DMS153 treated with DMSO at 0.1 percent for 48 hours (cell line): Measurements from ENCODE around the gene VIPR2.
"Not testable (repeated sequence)": the region's sequence is repeated elsewhere in the genome, so short reads cannot be mapped to it uniquely, and the experiment has no call there.

Source experiments
- DNase-seq: peaks from one replicate; lab custom pipeline; 2025; ENCODE audit not compliant: unreplicated experiment; lab: John Stamatoyannopoulos, UW

VIPR2 gene

DNA sequence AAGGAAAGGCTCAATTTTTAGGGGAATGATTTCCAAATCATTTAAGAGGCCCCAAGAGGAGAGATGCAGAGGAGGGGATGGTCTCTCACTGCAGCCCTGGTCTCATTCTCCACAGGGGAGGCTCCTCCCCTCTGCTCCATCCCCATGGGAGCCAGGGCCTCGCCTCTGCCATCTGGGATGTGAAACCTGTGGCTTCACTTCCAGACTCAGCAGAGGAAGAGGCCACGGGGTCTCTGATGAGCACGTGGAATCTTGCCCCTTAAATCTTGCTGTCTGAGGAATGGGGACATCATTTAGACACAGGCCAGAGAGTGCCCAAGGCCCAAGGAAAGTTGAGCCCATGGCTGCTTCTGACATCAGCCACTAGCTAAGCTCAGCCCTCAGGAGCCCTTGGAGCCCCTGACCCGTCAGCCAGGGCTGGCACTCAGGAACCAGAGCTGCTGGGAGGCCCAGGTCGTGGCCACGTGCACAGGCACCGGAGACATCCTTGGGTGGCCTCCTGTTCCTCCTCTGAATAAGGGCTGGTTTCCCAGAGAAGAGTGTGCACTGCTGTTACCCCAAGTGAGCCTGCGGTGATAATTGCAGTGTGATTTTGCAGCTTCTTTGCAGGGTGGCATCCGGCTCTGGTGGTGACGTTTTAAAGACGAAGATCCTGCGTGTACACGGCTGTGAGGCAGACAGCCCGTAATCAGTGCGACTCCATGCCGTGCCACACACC is 50.5 kb downstream of the VIPR2 start:
- DNase-seq = no peak

DNA sequence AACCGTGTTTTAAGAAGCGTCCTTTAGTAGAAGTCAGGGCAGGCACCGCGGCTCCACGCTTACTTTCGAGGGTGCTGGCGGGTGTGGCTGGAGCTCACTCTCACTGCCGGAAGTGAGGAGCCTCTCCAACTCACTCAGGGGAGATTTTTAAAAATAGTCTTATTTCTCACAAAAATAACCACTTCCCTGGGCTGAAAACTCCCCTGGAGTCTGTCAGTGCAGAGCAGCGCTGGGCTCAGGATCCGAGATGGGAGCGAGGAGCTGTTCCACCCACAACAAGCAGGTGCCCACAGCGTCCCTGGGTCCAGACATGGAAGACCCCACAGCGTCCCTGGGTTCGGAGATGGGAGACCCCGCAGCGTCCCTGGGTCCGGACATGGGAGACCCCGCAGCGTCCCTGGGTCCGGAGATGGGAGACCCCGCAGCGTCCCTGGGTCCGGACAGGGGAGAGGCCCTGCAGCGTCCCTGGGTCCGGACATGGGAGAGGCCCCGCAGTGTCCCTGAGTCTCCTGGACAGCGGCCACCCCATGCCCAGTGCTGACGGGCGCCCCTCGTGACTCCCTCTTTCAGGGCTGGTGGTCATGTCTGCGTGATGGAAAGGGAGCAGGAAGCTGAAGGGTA is 51.2 kb downstream of the VIPR2 start:
- DNase-seq = no peak

DNA sequence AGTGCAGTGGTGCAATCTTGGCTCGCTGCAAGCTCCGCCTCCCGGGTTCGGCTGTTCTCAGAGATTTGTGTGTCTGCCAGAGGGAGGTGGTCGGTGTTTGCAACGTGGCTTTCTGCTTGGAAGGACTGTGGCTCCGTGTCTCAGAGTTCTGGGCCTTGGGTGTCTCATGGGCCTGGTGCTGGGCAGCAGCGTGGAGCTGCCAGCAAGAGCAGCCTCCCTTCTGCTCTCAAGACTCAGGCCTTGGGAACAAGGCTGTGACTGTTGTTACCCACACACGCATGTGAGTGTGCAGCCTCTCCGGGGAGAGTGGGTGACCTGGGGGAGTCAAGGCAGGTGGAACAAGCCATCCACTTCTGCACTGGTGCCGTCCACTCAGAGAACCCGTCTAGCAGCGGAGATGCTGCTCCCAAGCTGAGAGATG is 52.0 kb downstream of the VIPR2 start:
- no peak for DNase-seq

DNA sequence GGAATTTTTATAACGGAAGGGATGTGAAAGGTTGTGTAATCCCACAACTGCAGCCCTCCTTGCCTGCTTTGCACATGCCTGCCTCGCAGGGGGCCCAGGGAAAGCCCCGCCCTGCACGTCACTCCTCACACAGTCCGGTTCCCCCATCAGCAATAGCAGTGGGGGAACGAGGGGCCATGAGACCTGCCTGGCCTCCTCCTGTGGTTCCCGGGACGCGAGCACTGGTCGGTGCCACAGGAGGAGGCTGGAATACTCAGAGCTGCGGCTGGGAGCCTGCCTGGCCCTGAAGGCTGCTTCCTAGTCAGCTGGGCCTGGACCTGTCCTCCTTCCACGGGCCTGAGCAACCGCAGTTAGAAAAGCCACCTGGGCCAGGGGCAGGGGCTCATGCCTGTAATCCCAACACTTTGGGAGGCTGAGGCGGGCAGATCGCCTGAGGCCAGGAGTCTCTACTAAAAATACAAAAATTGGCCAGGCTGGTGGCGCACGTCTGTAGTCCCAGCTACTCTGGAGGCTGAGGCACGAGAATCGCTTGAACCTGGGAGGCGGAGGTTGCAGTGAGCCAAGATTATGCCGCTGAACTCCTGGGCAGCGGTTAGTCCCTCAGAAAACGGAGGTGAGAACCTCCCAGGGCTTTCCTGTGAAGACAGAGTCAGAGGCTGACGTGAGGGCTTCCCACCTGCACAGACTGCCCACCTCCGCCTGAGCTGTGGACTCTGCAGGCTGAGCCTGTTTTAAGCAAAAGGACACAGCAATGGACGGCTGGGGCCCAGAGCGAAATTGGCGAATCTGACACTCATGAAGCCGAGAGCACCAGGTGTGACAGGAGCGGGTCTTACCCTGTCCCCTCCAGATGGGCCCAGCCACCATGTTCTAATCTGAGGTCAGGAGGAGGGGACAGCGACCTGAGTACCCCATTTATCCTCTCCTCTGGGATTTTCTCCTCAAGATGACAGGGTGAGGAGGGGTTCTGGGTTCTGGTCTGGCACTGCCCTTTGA is 52.9 kb downstream of the VIPR2 start:
- DNase-seq = no peak

DNA sequence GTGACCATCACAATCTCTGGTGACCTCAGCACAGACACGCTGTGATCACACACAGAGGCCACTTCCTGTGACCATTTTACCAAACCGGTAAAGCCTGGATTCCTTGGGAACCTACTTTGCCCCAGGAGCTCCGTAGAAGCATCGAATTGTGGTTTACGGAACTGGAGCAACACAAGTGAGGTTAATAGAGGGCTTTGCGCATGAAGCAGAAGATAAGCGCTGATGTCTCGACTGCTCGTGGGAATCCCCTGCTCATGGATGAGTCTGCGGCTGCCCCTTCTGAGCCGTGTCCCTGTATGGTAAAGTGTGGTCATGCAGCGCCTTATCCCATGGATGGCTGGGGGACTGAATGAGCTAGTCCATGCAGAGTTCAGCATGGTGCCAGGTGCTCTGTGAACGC is 53.6 kb downstream of the VIPR2 start:
- no peak for DNase-seq

DNA sequence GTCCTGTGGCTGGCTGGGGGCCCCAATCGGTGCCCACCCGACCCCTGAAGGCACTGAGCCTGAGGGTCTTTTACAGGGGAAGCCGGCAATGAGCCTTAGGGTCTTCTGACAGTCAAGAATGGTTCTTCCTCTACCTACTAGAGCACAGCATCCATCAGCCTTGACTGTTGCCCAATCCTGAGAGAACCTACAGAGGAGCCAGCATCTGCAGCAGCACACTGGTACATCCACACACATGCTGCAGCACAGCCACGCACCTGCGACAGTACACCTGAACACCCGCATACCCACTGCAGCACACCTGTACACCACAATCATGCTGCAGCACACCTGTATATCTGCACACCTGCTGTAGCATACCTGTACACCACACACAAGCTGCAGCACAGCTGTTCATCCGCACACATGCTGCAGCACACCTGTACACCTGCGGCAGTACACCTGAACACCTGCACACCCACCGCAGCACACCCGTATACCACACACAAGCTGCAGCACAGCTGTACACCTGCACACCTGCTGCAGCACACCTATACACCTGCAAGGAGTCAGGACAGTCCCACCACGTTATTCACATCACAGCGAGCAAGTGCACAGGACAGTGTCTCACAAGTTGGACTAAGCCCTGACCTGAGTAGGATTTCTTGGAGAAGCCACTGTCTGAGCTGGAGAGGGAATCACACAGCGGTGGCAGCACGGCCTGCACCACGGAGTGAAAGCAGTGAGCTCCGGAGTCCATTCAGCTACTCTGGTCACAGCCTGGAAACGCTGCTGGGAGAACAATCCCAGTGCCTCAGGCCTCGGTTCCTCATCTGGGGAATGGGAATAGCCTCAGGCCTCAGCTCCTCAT is 56.4 kb downstream of the VIPR2 start:
- DNase-seq = no peak

DNA sequence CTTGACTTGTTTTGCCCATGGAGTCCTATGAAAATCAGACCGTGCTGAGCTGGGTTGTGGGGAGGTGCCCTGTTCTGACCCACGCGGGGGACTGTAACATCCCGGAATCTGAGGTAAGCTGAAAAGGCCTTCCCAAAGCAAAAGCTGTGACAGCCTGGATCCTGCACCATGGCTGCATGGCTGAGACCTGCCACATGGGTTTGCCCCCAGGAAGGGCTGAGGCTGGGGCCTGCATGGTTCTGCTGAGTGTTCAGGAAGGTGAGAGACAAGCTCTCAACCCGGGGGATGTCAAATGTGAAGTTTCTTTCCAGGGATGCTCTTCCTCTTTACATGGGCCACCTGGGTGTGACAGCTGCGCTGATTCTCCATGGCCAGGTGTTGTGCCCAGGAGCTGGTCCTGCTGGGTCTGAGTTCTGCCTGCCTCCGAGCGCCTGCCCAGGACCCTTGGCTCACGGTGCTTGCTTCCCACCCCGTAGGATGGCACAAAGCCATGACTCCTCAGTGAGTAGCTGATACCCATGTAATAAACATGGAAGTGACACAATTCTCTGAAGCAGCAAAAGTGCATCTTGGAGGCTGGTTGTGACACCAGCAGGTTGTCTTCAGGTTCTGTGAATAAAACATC is 58.3 kb downstream of the VIPR2 start:
- no peak for DNase-seq

DNA sequence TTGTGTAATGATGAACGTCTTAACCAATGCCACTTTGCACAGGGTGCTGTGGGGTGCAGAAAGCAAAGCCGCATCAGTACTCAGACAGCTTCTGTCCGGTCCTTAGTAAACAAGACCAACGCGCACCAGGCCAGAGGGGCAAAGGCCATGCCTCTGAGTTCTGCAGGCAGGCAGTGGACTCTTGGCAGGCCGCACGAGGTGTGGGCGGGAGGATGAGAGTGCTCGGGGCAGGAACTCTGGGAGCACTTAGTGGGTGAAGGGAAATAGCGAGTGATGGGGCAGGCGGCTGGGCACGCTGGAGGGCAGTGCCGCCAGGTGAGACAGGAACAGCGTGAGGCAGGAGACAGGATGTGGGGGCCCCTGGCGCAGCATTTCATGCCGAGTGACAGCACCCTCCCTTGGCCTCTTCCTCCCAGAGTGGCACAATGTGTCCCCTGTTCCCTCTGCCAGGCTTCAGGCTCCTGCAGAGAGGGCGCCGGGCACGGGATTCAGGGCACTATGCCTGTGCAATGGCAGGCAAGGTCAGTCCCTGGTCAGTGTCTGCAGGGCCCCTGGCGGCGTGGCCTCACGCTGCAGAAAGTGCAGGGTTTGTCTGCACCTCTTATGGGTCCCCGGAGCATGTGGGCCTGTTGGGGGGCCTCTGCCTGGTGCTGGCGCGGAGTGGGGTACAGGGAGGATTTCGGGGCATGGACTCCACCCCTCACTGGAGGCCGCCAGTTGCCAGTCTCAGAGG is 60.4 kb downstream of the VIPR2 start:
- no peak for DNase-seq

DNA sequence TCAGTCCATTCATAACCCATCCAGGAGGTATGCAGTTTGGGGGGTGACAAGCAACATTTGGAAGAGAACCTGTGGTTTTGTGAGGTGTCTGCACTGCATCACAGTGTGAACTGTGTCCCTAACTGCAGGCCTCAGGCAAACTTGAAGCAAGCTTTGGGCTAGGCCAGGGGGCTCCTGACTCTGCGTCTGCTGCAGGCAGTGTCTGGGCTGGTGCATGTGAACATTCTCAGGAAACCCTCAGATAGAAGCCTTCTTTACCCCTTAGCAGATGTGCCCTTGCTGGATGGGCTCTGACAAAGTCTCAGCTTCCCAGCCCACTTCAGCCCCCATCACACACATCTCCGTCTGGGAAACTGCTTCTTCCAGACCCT is 61.0 kb downstream of the VIPR2 start:
- DNase-seq = no peak

DNA sequence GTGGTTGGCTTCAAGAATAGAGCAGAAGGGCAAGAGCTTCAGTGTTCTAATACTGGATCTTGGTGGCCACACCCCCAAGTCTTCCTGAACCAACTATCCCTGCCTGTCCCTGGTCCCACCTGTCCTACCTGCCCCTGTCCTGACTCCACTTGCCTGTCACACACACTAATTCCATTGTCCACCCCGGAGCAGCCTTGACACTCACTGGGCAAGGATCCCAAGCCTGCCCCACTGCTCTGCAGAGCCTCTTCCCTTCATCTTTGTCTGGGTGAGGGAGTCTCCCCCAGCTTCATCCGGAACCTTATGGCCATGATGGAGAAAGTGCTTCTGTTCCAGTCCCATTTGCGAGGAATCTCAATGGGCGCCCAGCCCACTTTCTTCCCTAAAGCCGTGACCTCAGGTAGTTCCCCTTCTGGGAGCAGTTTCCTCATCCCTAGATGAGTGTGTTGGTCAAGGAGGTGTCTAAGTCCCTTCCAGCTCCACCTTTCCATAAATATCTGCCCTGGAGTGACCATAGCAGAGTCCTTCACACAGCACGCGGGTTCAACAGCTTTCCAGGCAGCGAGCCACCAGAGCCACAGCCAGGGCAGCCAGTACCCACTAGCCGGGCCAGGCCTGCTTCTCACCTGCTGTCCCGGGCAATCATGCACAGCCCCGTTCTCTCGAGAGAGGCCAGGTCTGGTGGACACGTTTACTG is 61.5 kb downstream of the VIPR2 start:
- DNase-seq = no peak

DNA sequence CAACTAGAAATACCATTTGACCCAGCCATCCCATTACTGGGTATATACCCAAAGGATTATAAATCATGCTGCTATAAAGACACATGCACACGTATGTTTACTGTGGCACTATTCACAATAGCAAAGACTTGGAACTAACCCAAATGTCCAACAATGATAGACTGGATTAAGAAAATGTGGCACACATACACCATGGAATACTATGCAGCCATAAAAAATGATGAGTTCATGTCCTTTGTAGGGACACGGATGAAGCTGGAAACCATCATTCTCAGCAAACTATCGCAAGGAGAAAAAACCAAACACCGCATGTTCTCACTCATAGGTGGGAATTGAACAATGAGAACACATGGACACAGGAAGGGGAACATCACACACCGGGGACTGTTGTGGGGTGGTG is 62.6 kb downstream of the VIPR2 start:
- not testable (repeated sequence) for DNase-seq

DNA sequence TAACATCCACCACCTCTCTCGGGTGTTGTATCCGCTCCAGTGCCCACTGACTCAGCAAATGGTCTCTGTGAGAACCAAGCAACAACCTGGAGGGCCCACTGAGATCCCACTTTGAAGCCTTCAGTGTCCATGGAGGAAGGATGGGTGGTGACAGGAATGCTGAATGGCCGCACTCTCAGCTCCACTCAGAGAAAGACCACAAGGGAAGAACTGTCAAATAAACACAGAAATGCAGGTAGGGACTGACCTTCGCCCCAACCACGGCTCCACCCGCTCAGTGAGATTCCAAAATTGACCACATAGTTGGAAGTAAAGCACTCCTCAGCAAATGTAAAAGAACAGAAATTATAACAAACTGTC is 65.8 kb downstream of the VIPR2 start:
- DNase-seq = no peak

DNA sequence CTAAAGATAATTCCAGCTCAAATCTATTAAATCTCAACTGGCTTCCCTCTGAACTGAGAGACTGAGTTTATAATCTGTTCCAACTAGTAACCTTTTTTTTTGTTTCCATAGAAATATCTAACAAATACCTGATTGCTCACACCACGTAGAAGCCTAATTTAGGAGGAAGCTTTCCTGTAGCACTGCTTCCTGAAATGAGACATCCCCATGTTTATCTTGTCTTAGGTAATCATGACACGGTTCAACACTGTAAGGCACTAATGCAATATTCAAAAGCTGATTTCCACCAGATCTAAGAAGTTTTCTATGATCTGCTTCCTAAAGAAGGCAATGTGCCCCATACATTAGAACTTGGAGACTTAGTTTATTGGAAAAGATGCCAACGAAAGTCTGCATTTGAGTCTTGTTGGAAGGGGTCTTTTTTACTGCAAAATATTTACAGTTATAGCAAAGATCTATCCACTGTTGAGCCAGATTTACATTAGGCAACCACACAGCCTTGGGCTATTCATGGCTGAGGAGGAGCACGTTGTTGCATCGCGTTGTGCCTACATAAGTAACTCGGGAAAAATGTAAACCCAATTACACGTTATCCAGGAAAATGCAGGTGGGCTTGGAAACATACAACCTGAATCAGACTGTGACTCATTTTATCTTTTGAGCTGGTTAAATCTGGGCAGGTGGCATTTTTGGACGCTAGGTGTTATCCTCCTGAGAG is 66.3 kb downstream of the VIPR2 start:
- DNase-seq = no peak

DNA sequence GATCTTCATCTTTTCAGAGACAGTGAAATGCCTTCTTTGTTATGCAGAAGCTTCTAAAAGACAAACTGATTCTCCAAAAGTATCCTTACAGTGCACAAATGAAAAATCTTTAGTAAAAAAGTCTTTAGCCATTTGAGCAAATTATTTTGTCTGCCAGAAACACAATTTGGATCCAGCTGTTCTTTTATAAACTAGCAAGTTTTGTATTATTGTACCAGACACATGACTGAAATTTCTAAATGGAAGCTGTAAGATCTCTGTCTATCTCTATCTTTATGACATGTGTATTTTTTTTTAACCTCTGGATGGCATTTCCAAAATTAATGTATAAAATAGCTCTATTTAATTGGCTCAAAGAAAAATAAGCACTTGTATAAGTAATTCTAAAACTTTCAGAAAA is 68.3 kb downstream of the VIPR2 start:
- DNase-seq = no peak

DNA sequence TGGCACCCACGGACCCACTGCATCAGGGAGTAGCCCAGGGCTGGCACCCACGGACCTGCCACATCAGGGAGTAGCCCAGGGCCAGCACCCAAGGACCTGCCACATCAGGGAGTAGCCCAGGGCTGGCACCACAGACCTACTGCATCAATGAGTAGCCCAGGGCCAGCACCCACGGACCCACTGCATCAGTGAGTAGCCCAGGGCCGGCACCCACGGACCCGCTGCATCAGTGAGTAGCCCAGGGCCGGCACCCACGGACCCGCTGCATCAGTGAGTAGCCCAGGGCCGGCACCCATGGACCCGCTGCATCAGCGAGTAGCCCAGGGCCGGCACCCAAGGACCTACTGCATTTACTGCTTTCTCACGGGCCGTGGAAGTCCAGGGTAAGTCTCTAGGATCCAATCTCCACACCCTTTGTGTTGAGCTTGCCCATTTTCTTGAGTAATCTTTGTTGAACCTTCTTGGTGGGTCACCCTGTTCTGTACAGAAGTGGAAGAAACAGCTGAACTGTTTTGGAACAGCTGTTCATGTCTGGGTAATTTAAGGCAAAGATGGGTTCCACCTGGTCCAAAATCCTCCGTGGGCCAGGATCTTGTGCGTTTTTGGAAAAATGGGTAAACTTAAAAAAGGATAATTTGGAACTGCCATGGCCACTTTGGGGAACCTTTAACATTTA is 69.0 kb downstream of the VIPR2 start:
- no peak for DNase-seq

DNA sequence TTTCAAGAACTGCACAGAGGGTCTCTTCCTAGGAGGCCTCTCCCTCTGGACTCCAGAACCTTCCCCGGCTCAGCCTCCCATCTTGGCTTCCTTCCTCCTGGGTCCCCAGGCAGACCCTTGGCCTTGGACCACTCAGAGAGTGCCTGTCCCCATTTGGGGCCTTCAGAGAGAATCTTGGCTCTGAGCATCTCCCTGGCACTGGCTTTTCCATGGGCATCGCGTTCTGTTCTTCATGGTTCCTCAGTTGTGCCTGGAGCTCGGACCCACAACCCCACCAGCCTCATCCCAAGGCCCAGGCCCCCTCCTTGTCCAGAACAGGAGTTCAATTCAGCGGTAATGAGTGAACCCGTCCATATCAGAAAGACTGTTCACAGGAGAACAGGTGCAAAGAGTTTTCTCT is 73.4 kb downstream of the VIPR2 start:
- DNase-seq = no peak

DNA sequence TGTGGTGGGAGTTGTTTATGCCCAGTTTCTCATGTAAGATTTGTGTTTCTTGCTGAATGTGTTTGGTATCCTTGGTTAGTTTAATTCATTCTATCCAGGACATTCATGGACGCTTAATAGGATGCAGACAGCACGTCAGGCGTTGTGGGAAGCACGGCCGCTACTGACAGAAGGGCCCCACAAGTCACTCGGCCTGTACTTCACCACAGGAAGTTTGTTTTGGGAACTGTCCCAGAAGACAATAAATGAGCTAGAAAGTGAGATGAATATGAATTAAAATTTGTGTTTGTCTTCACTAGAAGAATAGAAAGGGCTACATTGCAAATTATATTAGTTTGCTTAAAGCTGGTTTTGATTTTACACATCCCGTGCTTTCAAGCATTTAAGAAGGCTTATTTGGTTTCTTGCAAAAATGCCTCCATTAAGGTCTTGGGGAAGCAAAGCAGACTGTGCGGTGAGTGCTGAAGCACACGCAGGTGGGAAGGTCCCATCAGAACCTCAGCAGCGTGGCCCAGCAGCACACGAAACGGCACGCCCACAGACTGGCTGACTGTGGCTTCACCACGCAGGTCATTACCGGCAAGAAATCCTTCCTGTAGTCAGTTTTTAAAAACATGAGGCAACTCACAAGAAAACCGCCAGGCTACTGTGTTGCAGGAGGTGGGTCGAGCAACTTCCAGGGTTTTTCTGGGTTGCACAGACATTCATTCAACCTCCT is 74.1 kb downstream of the VIPR2 start:
- no peak for DNase-seq
